ENCODE measurements around the gene SPEG. TPM values are rescaled to one million over a fixed set of nuclear protein-coding genes. Genes with fewer than 3 reads are reported as not detected.

Gene SPEG
- total RNA-seq, 3 donors from 2014 or later, result 0.74 to 2.1 (median 0.79) TPM

DNA sequence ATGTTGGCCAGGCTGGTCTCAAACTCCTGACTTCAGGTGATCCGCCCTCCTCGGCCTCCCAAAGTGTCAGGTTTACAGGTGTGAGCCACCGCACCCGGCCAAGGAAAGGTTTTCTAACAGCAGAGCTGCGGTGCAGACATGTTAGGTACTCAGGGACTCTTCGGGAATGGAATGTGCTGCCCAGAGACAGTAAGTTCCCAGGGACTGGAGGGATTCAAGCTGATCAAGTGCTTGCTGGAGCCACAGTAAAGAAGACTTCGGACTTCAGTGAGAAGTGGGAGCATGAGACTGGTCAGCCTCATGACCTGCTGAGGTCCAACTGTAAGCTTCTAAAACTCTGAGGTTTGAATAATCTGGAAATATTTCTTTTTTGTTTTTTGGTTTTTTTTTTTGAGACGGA is 24.3 kb upstream of the SPEG start:
- no peak for ATAC-seq
- no peaks in the 10 kb centered on the region for H3K4me1 Mint-ChIP-seq (ENCODE audit: low read depth)
- H3K27me3 Mint-ChIP-seq (ENCODE audit: low read depth), result peaks cover 28% of the 10 kb centered on the region
- H3K9me3 Mint-ChIP-seq, result no peaks in the 10 kb centered on the region
- no peak overlapping the region for H3K4me3 Mint-ChIP-seq
- no peak for DNase-seq
- no peaks in the 10 kb centered on the region for H3K36me3 Mint-ChIP-seq (ENCODE audit: insufficient read depth)

DNA sequence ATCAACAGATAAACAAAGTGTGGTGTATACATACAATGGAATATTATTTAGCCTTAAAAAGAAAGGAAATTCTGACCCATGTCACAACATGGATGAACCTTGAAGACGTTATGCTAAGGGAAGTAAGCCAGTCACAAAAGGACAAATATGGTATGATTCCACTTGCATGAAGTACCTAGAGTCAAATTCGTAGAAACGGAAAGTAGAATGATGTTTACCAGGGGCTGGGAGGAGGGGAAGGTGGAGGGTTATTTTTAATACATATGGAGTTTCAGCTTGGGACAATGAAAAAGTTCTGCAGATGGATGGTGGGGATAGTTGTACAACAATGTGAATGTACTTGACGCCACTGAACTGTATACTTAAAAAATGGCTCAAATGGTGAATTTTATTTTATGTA is 19.8 kb upstream of the SPEG start:
- Mint-ChIP-seq H3K4me3 (no peak overlapping the region), H3K9me3 (no peaks in the 10 kb centered on the region), H3K36me3 (ENCODE audit: insufficient read depth) (no peaks in the 10 kb centered on the region), H3K4me1 (ENCODE audit: low read depth) (no peaks in the 10 kb centered on the region), H3K27me3 (ENCODE audit: low read depth) (peaks cover 38% of the 10 kb centered on the region)
- ATAC-seq (no peak), DNase-seq (no peak)

DNA sequence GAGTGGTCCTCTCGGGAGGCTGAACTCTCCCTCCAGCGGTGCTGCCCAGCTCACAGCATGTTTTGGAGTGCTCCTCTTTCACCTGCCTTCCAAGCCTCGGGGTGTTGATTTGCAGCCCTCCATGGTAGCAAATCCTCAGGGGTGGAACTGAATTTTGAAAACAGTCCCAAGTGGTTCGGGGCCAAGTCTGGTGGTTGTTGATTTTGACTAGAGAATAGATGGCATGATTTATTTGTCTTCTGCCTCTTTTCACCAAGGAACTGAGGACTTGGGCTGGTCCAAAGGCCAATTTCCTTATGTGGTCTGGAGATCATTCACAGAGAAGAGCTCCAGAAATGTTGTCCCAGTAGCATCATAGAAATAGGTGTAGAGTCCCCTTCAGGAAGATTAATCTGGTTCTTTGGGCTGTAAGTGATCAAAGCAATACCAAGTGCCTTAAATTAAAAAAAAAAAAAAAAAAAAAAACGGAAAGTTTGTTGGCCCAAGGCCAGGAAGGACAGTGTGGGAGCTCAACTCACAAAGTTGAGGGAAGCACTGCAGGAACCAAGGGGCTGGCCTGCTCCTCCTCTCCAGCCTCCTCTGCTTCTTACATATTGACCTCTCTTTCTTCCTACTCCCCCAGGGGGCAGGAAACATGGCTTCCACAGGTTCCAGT is 18.9 kb upstream of the SPEG start:
- DNase-seq, result no peak
- Mint-ChIP-seq H3K36me3 (ENCODE audit: insufficient read depth) (no peaks in the 10 kb centered on the region), H3K9me3 (no peaks in the 10 kb centered on the region), H3K4me1 (ENCODE audit: low read depth) (no peaks in the 10 kb centered on the region), H3K4me3 (no peak overlapping the region), H3K27me3 (ENCODE audit: low read depth) (peaks cover 44% of the 10 kb centered on the region)
- no peak for ATAC-seq

DNA sequence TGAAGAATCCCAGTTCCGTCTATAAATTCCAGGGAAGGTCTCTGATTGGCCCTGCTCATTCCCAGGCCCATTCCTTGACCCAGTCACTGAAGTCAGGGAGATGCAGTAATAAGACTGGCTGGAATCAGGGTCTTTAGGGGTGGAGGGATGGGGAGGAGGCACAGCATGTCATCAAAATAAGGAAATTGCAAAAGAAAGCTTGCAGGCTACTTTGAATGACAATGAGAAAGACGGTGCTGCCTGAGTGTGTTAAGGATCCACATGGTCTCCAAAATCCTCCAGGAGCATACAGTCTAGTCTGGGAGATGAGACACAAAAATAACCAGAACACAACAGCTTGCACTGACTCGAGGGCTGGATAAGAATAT is 18.4 kb upstream of the SPEG start:
- ATAC-seq (no peak), DNase-seq (no peak)
- Mint-ChIP-seq H3K27me3 (ENCODE audit: low read depth) (peaks cover 47% of the 10 kb centered on the region), H3K4me3 (no peak overlapping the region), H3K9me3 (no peaks in the 10 kb centered on the region), H3K4me1 (ENCODE audit: low read depth) (no peaks in the 10 kb centered on the region), H3K36me3 (ENCODE audit: insufficient read depth) (no peaks in the 10 kb centered on the region)

DNA sequence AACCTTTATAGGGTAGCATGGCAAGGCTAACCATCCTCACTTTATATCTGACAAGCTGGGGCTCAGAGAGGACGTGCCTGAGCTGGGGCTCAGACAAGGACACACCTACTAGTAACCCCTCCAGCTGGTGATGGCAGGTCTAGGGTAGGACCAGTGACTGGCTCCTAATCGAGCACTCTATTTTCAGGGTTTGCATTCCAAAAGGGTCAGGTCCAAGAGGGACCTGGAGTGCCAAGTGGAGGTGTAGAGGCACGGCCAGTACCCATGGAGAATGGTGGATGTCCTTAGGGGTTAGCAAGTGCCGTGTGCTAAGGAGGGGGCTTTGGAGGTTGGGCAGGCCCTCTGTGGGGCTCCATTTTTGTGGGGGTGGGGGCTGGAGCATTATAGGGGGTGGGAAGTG is 17.7 kb upstream of the SPEG start:
- no peaks in the 10 kb centered on the region for H3K4me1 Mint-ChIP-seq (ENCODE audit: low read depth)
- H3K4me3 Mint-ChIP-seq, result no peak overlapping the region
- peaks cover 43% of the 10 kb centered on the region for H3K27me3 Mint-ChIP-seq (ENCODE audit: low read depth)
- no peaks in the 10 kb centered on the region for H3K9me3 Mint-ChIP-seq
- DNase-seq, result no peak
- no peak for ATAC-seq
- H3K36me3 Mint-ChIP-seq (ENCODE audit: insufficient read depth), result no peaks in the 10 kb centered on the region

DNA sequence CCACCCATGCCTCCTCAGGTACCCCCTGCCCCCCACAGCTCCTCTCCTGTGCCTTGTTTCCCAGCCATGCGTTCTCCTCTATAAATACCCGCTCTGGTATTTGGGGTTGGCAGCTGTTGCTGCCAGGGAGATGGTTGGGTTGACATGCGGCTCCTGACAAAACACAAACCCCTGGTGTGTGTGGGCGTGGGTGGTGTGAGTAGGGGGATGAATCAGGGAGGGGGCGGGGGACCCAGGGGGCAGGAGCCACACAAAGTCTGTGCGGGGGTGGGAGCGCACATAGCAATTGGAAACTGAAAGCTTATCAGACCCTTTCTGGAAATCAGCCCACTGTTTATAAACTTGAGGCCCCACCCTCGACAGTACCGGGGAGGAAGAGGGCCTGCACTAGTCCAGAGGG is 17.3 kb upstream of the SPEG start:
- no peaks in the 10 kb centered on the region for H3K36me3 Mint-ChIP-seq (ENCODE audit: insufficient read depth)
- ATAC-seq (no peak), DNase-seq (no peak)
- no peaks in the 10 kb centered on the region for H3K4me1 Mint-ChIP-seq (ENCODE audit: low read depth)
- no peak overlapping the region for H3K4me3 Mint-ChIP-seq
- peaks cover 44% of the 10 kb centered on the region for H3K27me3 Mint-ChIP-seq (ENCODE audit: low read depth)
- no peaks in the 10 kb centered on the region for H3K9me3 Mint-ChIP-seq

DNA sequence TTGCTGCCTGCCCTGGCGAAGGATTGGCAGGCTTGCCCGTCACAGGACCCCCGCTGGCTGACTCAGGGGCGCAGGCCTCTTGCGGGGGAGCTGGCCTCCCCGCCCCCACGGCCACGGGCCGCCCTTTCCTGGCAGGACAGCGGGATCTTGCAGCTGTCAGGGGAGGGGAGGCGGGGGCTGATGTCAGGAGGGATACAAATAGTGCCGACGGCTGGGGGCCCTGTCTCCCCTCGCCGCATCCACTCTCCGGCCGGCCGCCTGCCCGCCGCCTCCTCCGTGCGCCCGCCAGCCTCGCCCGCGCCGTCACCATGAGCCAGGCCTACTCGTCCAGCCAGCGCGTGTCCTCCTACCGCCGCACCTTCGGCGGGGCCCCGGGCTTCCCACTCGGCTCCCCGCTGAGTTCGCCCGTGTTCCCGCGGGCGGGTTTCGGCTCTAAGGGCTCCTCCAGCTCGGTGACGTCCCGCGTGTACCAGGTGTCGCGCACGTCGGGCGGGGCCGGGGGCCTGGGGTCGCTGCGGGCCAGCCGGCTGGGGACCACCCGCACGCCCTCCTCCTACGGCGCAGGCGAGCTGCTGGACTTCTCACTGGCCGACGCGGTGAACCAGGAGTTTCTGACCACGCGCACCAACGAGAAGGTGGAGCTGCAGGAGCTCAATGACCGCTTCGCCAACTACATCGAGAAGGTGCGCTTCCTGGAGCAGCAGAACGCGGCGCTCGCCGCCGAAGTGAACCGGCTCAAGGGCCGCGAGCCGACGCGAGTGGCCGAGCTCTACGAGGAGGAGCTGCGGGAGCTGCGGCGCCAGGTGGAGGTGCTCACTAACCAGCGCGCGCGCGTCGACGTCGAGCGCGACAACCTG is 16.3 kb upstream of the SPEG start, which contains the start of gene DES:
Gene DES (plus strand): TSS at position 223 of the 857 bp plus-strand sequence. CDS start 86 bp downstream, at position 309.
- Mint-ChIP-seq H3K9me3 (no peaks in the 10 kb centered on the region), H3K4me3 (no peak within 1 kb of the TSS), H3K4me1 (ENCODE audit: low read depth) (no peaks in the 10 kb centered on the region), H3K27me3 (ENCODE audit: low read depth) (peaks cover 39% of the 10 kb centered on the region), H3K36me3 (ENCODE audit: insufficient read depth) (no peaks in the 10 kb centered on the region)
- ATAC-seq, result peak in 1 of 2 donors; percentile 43
- no peak for DNase-seq

DNA sequence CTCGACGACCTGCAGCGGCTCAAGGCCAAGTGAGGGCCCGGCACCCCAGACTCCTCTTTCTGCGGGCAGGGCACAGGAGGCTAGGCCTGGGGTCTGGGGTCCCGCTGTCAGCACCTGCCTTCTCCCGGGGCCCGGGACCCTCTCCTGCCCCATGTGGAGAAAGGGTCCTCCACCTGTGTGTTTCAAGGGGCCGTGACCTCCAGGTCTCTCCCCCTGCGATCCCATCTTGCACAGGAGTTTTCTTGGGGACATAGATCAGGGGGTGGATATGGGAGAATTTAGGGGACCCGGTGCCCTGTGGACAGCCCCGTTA is 15.7 kb upstream of the SPEG start:
- H3K9me3 Mint-ChIP-seq, result no peaks in the 10 kb centered on the region
- no peak overlapping the region for H3K4me3 Mint-ChIP-seq
- H3K27me3 Mint-ChIP-seq (ENCODE audit: low read depth), result peaks cover 36% of the 10 kb centered on the region
- H3K4me1 Mint-ChIP-seq (ENCODE audit: low read depth), result no peaks in the 10 kb centered on the region
- DNase-seq (no peak), ATAC-seq (no peak)
- no peaks in the 10 kb centered on the region for H3K36me3 Mint-ChIP-seq (ENCODE audit: insufficient read depth)

DNA sequence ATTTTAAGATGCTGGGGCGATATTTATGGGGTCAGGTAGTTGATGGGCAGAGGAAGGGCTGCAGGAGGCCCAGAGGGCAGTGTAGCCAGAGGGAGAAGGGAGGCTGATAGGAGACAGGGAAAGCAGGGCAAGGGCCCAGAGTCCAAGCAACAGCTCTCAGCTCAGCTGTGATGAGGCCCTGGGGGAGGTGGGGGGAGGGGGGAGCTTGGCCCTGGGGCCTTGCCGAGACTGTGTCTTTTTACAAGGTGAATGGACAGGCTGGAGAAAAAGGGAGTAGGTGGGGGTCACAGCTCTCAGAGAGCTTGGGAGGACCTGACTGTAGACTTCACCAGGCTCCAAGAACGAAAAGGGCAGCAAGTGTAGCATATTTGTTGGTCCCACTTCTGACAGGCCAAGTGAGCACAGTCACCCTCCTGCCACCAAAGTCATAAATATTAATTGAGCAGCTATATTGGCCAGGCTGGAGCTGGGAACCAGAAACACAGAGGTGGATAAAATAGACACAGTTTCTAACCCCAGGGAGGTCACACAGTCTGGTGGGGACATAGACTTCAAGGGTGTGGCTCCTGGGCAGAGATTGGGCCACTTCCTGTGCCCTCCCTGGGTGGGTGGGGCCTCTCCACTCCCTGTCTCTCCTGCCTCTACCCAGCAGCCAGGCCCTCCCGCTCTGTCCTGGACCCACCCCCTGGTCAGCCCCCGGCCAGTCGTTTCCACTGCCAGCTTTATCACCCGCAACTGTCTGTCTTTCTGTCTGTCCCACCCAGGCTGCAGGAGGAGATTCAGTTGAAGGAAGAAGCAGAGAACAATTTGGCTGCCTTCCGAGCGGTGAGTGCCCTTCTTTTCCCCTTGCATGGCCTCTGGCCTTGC is 15.1 kb upstream of the SPEG start:
- no peaks in the 10 kb centered on the region for H3K36me3 Mint-ChIP-seq (ENCODE audit: insufficient read depth)
- no peak for ATAC-seq
- no peak overlapping the region for H3K4me3 Mint-ChIP-seq
- no peak for DNase-seq
- H3K4me1 Mint-ChIP-seq (ENCODE audit: low read depth), result no peaks in the 10 kb centered on the region
- H3K9me3 Mint-ChIP-seq, result no peaks in the 10 kb centered on the region
- peaks cover 36% of the 10 kb centered on the region for H3K27me3 Mint-ChIP-seq (ENCODE audit: low read depth)

DNA sequence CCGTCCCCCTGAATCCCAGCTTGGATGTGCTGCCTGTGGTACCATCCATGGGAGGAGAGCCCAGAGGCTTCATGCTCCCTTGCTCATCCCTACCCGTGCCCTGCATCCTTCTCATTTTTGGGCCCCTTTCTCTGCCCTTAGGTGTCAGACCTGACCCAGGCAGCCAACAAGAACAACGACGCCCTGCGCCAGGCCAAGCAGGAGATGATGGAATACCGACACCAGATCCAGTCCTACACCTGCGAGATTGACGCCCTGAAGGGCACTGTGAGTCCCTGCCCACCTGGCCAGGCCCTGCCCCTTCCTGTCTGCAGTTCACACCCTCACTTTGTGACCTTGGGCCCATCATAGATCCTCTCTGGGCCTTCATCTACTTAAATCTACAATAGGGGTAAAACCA is 14.0 kb upstream of the SPEG start:
- DNase-seq (no peak), ATAC-seq (no peak)
- no peaks in the 10 kb centered on the region for H3K36me3 Mint-ChIP-seq (ENCODE audit: insufficient read depth)
- H3K4me1 Mint-ChIP-seq (ENCODE audit: low read depth), result no peaks in the 10 kb centered on the region
- H3K4me3 Mint-ChIP-seq, result no peak overlapping the region
- no peaks in the 10 kb centered on the region for H3K9me3 Mint-ChIP-seq
- H3K27me3 Mint-ChIP-seq (ENCODE audit: low read depth), result peaks cover 36% of the 10 kb centered on the region

DNA sequence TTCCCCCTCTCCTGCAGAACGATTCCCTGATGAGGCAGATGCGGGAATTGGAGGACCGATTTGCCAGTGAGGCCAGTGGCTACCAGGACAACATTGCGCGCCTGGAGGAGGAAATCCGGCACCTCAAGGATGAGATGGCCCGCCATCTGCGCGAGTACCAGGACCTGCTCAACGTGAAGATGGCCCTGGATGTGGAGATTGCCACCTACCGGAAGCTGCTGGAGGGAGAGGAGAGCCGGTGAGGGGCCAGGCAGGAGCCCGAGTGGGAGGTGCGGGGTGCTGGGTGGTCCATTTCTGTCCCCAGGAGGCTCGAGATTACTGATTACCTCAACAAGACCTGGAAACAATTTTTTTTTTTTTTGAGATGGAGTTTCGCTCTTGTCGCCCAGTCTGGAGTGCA is 13.3 kb upstream of the SPEG start:
- DNase-seq, result no peak
- Mint-ChIP-seq H3K36me3 (ENCODE audit: insufficient read depth) (no peaks in the 10 kb centered on the region), H3K9me3 (no peaks in the 10 kb centered on the region), H3K27me3 (ENCODE audit: low read depth) (peaks cover 36% of the 10 kb centered on the region), H3K4me3 (no peak overlapping the region), H3K4me1 (ENCODE audit: low read depth) (no peaks in the 10 kb centered on the region)
- ATAC-seq, result no peak

DNA sequence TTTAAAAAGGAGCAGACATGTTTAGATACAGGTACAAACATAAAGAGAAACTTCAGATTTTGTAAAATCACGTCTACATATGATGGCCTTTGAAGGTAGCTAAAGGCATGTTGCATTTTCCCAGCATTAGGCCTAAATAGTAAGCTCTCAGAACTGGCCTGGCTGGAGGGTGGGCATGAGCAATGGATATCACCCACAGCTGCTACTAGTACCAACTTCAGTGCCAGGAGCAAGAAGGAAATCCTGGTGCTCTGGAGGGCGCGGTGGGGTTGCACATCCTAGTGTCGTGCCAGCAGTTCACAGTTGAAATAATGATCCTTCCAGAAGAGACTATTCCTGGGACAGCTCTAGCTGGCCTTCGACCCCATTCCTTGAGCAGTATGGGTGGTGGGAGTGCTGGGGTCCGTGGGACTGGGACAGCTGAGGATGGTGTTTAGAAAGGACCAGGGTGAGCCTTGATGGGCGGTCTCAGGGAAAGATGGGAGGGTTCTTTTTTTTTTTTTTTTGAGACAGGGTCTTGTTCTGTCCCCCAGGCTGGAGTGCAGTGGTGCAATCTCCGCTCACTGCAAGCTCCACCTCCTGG is 11.6 kb upstream of the SPEG start:
- ATAC-seq (no peak), DNase-seq (no peak)
- Mint-ChIP-seq H3K4me3 (no peak overlapping the region), H3K27me3 (ENCODE audit: low read depth) (peaks cover 35% of the 10 kb centered on the region), H3K4me1 (ENCODE audit: low read depth) (no peaks in the 10 kb centered on the region), H3K36me3 (ENCODE audit: insufficient read depth) (no peaks in the 10 kb centered on the region), H3K9me3 (no peaks in the 10 kb centered on the region)

DNA sequence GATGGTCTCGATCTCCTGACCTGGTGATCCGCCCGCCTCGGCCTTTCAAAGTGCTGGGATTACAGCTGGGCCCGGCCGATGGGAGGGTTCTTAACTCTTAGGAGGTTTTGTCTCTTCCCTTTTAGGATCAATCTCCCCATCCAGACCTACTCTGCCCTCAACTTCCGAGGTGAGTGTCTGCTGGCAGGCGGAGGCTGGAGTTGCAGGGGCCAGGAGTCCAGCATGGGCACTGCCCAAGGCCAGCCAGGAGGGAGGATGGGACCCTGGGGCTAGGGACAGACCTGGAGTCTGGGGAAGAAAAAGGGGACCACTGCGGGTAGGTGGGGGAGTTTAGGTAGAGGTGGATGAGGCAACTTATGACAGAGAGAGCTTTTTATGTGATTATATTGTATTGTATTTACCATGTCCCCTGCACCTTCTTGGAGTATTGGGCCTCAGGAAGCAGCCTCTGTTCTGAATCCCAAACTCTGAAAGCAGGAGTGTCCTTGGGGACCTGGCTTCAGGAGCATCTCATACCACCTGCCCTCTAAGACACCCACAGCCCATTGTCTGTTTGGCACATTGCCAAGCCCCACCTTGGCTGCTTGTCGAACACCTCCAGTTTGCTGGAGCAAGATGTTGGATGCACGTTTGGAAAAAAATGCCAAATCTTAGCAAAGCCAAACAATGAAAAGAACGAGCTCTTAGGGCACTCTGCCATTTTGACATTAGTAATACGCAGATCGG is 10.8 kb upstream of the SPEG start:
- peaks cover 32% of the 10 kb centered on the region for H3K27me3 Mint-ChIP-seq (ENCODE audit: low read depth)
- no peak overlapping the region for H3K4me3 Mint-ChIP-seq
- H3K4me1 Mint-ChIP-seq (ENCODE audit: low read depth), result no peaks in the 10 kb centered on the region
- H3K36me3 Mint-ChIP-seq (ENCODE audit: insufficient read depth), result no peaks in the 10 kb centered on the region
- no peak for ATAC-seq
- DNase-seq, result no peak
- no peaks in the 10 kb centered on the region for H3K9me3 Mint-ChIP-seq
